ENCODE results near the gene ATG9B. TPM values are rescaled to one million over a fixed set of nuclear protein-coding genes. Genes with fewer than 3 reads are reported as not detected.
A peak's percentile ranks its signal among the peaks of the same experiment; 100 is the strongest.

The ATG9B gene
- total and polyA plus RNA-seq, 2 of the 13 experiments (the other 11 are each of a cell fraction or from before 2014, with no cell fraction given) = 0.24 TPM; not detected in 1

DNA sequence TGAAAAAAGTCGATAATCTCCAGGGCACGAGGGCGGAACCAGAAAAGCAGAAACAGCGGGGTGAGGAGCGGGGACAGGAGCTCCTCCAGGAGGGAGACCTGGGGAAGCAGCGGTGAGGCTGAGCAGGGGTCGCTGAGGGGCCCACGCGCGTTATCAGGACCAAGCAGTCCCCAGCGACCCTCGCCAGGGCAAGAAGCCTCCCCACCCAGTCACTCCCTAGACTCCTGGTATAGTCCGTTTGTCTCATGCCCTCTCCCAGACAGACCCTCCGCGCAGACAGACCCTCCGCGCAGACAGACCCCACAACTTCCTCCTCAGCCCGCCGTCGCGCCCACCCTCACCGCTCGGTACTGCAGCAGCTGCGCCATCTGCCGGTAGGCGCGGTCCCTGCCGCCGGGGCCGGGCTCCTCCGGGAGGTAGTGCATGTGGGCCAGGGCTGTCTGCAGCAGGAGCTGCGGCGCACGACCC lies 6.3 kb downstream of the ATG9B start (continued):
- TF ChIP-seq, protein P1, sequence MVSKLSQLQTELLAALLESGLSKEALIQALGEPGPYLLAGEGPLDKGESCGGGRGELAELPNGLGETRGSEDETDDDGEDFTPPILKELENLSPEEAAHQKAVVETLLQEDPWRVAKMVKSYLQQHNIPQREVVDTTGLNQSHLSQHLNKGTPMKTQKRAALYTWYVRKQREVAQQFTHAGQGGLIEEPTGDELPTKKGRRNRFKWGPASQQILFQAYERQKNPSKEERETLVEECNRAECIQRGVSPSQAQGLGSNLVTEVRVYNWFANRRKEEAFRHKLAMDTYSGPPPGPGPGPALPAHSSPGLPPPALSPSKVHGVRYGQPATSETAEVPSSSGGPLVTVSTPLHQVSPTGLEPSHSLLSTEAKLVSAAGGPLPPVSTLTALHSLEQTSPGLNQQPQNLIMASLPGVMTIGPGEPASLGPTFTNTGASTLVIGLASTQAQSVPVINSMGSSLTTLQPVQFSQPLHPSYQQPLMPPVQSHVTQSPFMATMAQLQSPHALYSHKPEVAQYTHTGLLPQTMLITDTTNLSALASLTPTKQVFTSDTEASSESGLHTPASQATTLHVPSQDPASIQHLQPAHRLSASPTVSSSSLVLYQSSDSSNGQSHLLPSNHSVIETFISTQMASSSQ (IDR thresholded peaks at IDR 0.05; ENCODE audit: low read depth) = no peak
- TF ChIP-seq, protein P1 (CRISPR knock-in tag; IDR thresholded peaks at IDR 0.05; ENCODE audit: borderline replicate concordance) = no peak
- no peak for TF ChIP-seq PHB2 (IDR thresholded peaks at IDR 0.05; ENCODE audit: partially characterized antibody)
- TF ChIP-seq ZFP37 (CRISPR knock-in tag; IDR thresholded peaks at IDR 0.05; ENCODE audit: borderline replicate concordance) = no peak
- TF ChIP-seq FOXM1 (CRISPR knock-in tag; IDR thresholded peaks at IDR 0.05) = no peak
- no peak for TF ChIP-seq ZNF850 (CRISPR knock-in tag; conservative IDR thresholded peaks at IDR 0.05)
- TF ChIP-seq YEATS2 (CRISPR knock-in tag; IDR thresholded peaks at IDR 0.05; ENCODE audit: borderline replicate concordance) = no peak
- TF ChIP-seq SKIL (CRISPR knock-in tag; IDR thresholded peaks at IDR 0.05; ENCODE audit: borderline replicate concordance) = no peak
- TF ChIP-seq, protein P2, sequence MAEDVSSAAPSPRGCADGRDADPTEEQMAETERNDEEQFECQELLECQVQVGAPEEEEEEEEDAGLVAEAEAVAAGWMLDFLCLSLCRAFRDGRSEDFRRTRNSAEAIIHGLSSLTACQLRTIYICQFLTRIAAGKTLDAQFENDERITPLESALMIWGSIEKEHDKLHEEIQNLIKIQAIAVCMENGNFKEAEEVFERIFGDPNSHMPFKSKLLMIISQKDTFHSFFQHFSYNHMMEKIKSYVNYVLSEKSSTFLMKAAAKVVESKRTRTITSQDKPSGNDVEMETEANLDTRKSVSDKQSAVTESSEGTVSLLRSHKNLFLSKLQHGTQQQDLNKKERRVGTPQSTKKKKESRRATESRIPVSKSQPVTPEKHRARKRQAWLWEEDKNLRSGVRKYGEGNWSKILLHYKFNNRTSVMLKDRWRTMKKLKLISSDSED (CRISPR knock-in tag; IDR thresholded peaks at IDR 0.05) = no peak
- no peak for TF ChIP-seq ZSCAN29 (CRISPR knock-in tag; conservative IDR thresholded peaks at IDR 0.05)
- 0 out of 2 replicates have a peak, but pooled peaks have one; percentile 29 for TF ChIP-seq ARID5B (CRISPR knock-in tag; IDR thresholded peaks at IDR 0.05)
- TF ChIP-seq NR2F2 (IDR thresholded peaks at IDR 0.05; ENCODE audit: borderline replicate concordance, low read depth) = no peak
- TF ChIP-seq, protein P3, sequence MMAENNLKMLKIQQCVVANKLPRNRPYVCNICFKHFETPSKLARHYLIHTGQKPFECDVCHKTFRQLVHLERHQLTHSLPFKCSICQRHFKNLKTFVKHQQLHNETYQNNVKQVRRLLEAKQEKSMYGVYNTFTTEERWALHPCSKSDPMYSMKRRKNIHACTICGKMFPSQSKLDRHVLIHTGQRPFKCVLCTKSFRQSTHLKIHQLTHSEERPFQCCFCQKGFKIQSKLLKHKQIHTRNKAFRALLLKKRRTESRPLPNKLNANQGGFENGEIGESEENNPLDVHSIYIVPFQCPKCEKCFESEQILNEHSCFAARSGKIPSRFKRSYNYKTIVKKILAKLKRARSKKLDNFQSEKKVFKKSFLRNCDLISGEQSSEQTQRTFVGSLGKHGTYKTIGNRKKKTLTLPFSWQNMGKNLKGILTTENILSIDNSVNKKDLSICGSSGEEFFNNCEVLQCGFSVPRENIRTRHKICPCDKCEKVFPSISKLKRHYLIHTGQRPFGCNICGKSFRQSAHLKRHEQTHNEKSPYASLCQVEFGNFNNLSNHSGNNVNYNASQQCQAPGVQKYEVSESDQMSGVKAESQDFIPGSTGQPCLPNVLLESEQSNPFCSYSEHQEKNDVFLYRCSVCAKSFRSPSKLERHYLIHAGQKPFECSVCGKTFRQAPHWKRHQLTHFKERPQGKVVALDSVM (CRISPR knock-in tag; IDR thresholded peaks at IDR 0.05) = no peak
- no peak for TF ChIP-seq ZNF460 (CRISPR knock-in tag; IDR thresholded peaks at IDR 0.05; ENCODE audit: borderline replicate concordance)
- no peak for TF ChIP-seq FOXC1 (CRISPR knock-in tag; IDR thresholded peaks at IDR 0.05; ENCODE audit: borderline replicate concordance)
- TF ChIP-seq PHF21A (CRISPR knock-in tag; IDR thresholded peaks at IDR 0.05) = no peak
